Psoas muscle (tissue), 8 donors: ENCODE measurements around the gene ART4. TPM values are rescaled to one million over a fixed set of nuclear protein-coding genes. Genes with fewer than 3 reads are reported as not detected.

Experiments used
- ATAC-seq, 4 donors: fragments of 200-7000 bp; cut with Tn5 transposase; one replicate each; pipeline ENCODE4 v1.9.1; 2020; ENCODE audit warnings: moderate library complexity in 3 of 4, mild to moderate bottlenecking in 2 of 4
- DNase-seq, 2 donors: peaks; one replicate each; pipeline ENCODE4 v3.0.0-alpha.2; 2020
- H3K27ac ChIP-seq: fragments of 200-600 bp; one replicate; pipeline ENCODE4 v1.8.0; 2022
- H3K27me3 ChIP-seq, 3 donors: fragments of 200-600 bp in 1 of 3; one replicate each; pipeline versions ENCODE4 v1.6.1 to v1.8.0; 2013 to 2022; ENCODE audit warnings: low read length in 2 of 3, mild to moderate bottlenecking in 2 of 3, moderate library complexity in 1 of 3; ENCODE audit not compliant: insufficient read depth in 3 of 3
- H3K36me3 ChIP-seq, 2 donors: fragments of 200-600 bp in 1 of 2; one replicate each; pipeline versions ENCODE4 v1.6.1 to v1.8.0; 2013 to 2022; ENCODE audit warnings: low read depth in 1 of 2, mild to moderate bottlenecking in 1 of 2, moderate library complexity in 1 of 2; ENCODE audit not compliant: insufficient read depth in 1 of 2
- H3K4me1 ChIP-seq: fragments of 200-600 bp; one replicate; pipeline ENCODE4 v1.8.0; 2022
- H3K4me3 ChIP-seq: fragments of 200-600 bp; one replicate; pipeline ENCODE4 v1.8.0; 2022; ENCODE audit warnings: mild to moderate bottlenecking
- H3K9me3 ChIP-seq: fragments of 200-600 bp; one replicate; pipeline ENCODE4 v1.8.0; 2022
- WGBS, 3 donors: extraction: QIAGEN DNeasy Blood & Tissue Kit; methylation state at CpG; one replicate each; pipeline versions ENCODE4 v1.1.6 to v1.1.7; 2013; 5-methylcytosine and 5-hydroxymethylcytosine counted together
- intact Hi-C, 2 donors: fragments of 100-400 bp; cut with DNase I; formaldehyde crosslinking; loops; one replicate each; pipeline versions ENCODE4 v1.11.0 to v1.14.2; 2022
- polyA plus RNA-seq, 3 donors: library from polyadenylated mRNA; stranded (reverse); fragments of 200-250 nt; gene quantifications; one replicate each; pipeline ENCODE4 v1.2.3, GENCODE V29; 2013
- total RNA-seq, 4 donors: library from RNA; stranded (reverse); fragmentation: NEBNext Ultra II Directional in 2 of 4; extraction: Animal tissue kit (Norgen Biotek cat#: 25700) in 2 of 4; gene quantifications; one replicate each; pipeline versions ENCODE4 v1.2.1 to v1.2.4, GENCODE V29; 2021 to 2023
- TF ChIP-seq, protein P1 (sequence below): fragments of 200-600 bp; IDR thresholded peaks from one replicate; pipeline ENCODE4 v1.8.0; 2022; ENCODE audit warnings: antibody characterized with exemption
- donor health status: healthy with polysubstance abuse.
- donor health status: DM: no; HTN: no; CAD: no; lungs with moderate emphysema.
- donor health status: Bipolar disorder and iron deficiency.
- donor health status: healthy.
- donor health status: DM: yes; HTN: yes; CAD: no.
- donor health status: DM: no; HTN: no; CAD: no.
- donor health status: DM: no; HTN: no; CAD: no.
- donor health status: DM: yes; HTN: yes; CAD: no.

Gene ART4
- total and polyA plus RNA-seq, 7 donors = 0.14 to 0.39 (median 0.17) TPM; not detected in 2

- no peaks in the 10 kb centered on the region for H3K4me1 ChIP-seq
- no peak overlapping the region for H3K27ac ChIP-seq
- no peak for ATAC-seq
- no peaks in the 10 kb centered on the region for H3K36me3 ChIP-seq
- TF ChIP-seq, protein P1, sequence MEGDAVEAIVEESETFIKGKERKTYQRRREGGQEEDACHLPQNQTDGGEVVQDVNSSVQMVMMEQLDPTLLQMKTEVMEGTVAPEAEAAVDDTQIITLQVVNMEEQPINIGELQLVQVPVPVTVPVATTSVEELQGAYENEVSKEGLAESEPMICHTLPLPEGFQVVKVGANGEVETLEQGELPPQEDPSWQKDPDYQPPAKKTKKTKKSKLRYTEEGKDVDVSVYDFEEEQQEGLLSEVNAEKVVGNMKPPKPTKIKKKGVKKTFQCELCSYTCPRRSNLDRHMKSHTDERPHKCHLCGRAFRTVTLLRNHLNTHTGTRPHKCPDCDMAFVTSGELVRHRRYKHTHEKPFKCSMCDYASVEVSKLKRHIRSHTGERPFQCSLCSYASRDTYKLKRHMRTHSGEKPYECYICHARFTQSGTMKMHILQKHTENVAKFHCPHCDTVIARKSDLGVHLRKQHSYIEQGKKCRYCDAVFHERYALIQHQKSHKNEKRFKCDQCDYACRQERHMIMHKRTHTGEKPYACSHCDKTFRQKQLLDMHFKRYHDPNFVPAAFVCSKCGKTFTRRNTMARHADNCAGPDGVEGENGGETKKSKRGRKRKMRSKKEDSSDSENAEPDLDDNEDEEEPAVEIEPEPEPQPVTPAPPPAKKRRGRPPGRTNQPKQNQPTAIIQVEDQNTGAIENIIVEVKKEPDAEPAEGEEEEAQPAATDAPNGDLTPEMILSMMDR = no peak
- H3K27me3 ChIP-seq = no peaks in the 10 kb centered on the region
- no peak for DNase-seq
- H3K4me3 ChIP-seq = no peak overlapping the region
- intact Hi-C loops = no loop called here
- H3K9me3 ChIP-seq = no peaks in the 10 kb centered on the region
These were observed 14.4 kb downstream of the ART4 start for GRCh38 chr12:14828892-14829291.

- no peaks in the 10 kb centered on the region for H3K4me1 ChIP-seq
- DNase-seq (no peak), ATAC-seq (no peak)
- H3K4me3 ChIP-seq = no peak overlapping the region
- H3K36me3 ChIP-seq = no peaks in the 10 kb centered on the region
- 96 to 98% (median 96%) methylated on average over 2 of the region's 2 CpGs for WGBS, 3 donors
- TF ChIP-seq, protein P1 = no peak
- intact Hi-C loops = no loop called here
- H3K9me3 ChIP-seq = no peaks in the 10 kb centered on the region
- no peak overlapping the region for H3K27ac ChIP-seq
- H3K27me3 ChIP-seq = no peaks in the 10 kb centered on the region
These were observed 16.3 kb downstream of the ART4 start for GRCh38 chr12:14827043-14827442.

DNA sequence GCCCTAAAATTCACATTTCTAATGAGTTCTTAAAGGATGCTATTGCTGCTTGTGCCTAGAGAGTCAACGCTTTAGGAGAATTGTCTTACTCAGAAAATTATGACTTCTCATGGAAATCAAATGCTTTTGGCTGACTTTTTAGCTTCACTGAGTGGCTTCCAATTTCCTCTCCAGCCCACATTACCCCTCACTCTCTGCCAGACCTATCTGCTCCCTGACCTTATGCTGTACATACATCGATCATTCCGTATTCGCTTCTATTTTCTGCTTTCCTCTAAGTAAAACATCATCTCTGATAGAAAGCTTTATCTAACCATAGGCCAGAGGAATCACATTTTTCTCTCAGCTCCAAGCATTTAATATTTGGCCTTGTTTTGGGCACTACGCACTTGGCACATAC, 16.8 kb downstream of the ART4 start:
- 78 to 82% (median 80%) methylated on average over 5 of the region's 5 CpGs for WGBS, 3 donors
- DNase-seq (no peak), ATAC-seq (no peak)
- no peak overlapping the region for H3K4me3 ChIP-seq
- intact Hi-C loops = no loop called here
- no peak overlapping the region for H3K27ac ChIP-seq
- H3K4me1 ChIP-seq = no peaks in the 10 kb centered on the region
- TF ChIP-seq, protein P1 = no peak
- H3K36me3 ChIP-seq = no peaks in the 10 kb centered on the region
- no peaks in the 10 kb centered on the region for H3K27me3 ChIP-seq
- H3K9me3 ChIP-seq = no peaks in the 10 kb centered on the region

GRCh38 chr12:14825256-14825655, 18.1 kb downstream of the ART4 start:
- Histone ChIP-seq H3K27me3 (no peaks in the 10 kb centered on the region), H3K4me3 (no peak overlapping the region), H3K27ac (no peak overlapping the region), H3K36me3 (no peaks in the 10 kb centered on the region), H3K4me1 (no peaks in the 10 kb centered on the region), H3K9me3 (no peaks in the 10 kb centered on the region)
- intact Hi-C loops = no loop called here
- DNase-seq = no peak
- ATAC-seq = no peak
- TF ChIP-seq, protein P1 = no peak

DNA sequence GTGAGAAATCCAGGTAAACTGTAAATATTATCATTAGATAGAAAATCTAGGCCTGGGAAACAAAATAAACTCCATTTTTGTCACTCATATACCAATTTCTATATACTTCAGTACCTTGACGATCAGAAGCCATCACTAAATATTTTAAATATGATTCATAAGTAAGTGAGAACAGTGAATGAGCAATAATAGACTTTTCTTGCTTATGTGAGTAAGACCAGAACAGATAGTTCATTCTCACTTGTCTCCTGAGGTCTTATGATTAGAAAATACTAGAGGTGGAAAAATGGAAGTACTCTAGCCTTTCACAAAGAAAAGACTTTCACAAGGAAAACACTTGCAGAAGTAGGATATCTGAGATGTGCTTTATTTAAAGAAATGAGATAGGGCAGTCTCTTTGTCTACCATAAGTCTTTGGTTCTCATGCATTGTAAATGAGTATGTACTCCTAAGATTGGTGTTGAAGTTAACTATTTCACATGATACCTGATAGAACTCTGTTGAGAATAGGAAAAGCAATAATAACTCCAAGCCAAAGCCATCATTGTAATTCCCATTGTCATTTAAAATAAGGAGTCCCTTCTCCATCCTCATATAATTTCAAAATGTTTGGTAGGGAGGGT, 19.2 kb downstream of the ART4 start:
- DNase-seq (no peak), ATAC-seq (no peak)
- Histone ChIP-seq H3K4me1 (no peaks in the 10 kb centered on the region), H3K9me3 (no peaks in the 10 kb centered on the region), H3K36me3 (no peaks in the 10 kb centered on the region), H3K4me3 (no peak overlapping the region), H3K27ac (no peak overlapping the region), H3K27me3 (no peaks in the 10 kb centered on the region)
- 81 to 90% (median 89%) methylated on average over 1 of the region's 1 CpG for WGBS, 3 donors
- intact Hi-C loops = no loop called here
- TF ChIP-seq, protein P1 = no peak
